ENCODE results near the gene FAM81A.

FAM81A gene

GRCh38 chr15:59539799-59540198 lies 101.8 kb downstream of the FAM81A start:
- DNase-seq (ENCODE audit: low read depth, low spot score) = no peak

- no peak for DNase-seq (ENCODE audit: low read depth, low spot score)
Observed at GRCh38 chr15:59540654-59541053, 102.7 kb downstream of the FAM81A start.

GRCh38 chr15:59541750-59542149 lies 103.8 kb downstream of the FAM81A start:
- no peak for DNase-seq (ENCODE audit: low read depth, low spot score)

- no peak for DNase-seq (ENCODE audit: low read depth, low spot score)
Observed at GRCh38 chr15:59543721-59544547, 105.9 kb downstream of the FAM81A start.

- no peak for DNase-seq (ENCODE audit: low read depth, low spot score)
Observed at GRCh38 chr15:59545573-59545972, 107.6 kb downstream of the FAM81A start.

GRCh38 chr15:59548501-59549226 lies 110.7 kb downstream of the FAM81A start:
- no peak for DNase-seq (ENCODE audit: low read depth, low spot score)

- no peak for DNase-seq (ENCODE audit: low read depth, low spot score)
Observed at GRCh38 chr15:59549301-59550185, 111.6 kb downstream of the FAM81A start.

GRCh38 chr15:59550530-59550929 lies 112.5 kb downstream of the FAM81A start:
- no peak for DNase-seq (ENCODE audit: low read depth, low spot score)

- DNase-seq (ENCODE audit: low read depth, low spot score) = no peak
Observed at GRCh38 chr15:59550956-59551355, 113.0 kb downstream of the FAM81A start.

GRCh38 chr15:59553879-59554735 lies 116.1 kb downstream of the FAM81A start:
- DNase-seq (ENCODE audit: low read depth, low spot score) = peak; percentile 63

GRCh38 chr15:59555696-59556095 lies 117.7 kb downstream of the FAM81A start:
- no peak for DNase-seq (ENCODE audit: low read depth, low spot score)

- DNase-seq (ENCODE audit: low read depth, low spot score) = no peak
Observed at GRCh38 chr15:59556380-59556779, 118.4 kb downstream of the FAM81A start.

- no peak for DNase-seq (ENCODE audit: low read depth, low spot score)
Observed at GRCh38 chr15:59557581-59557980, 119.6 kb downstream of the FAM81A start.

- DNase-seq (ENCODE audit: low read depth, low spot score) = no peak
Observed at GRCh38 chr15:59558851-59559250, 120.9 kb downstream of the FAM81A start.

GRCh38 chr15:59561547-59561946 lies 123.6 kb downstream of the FAM81A start:
- DNase-seq (ENCODE audit: low read depth, low spot score) = no peak

- no peak for DNase-seq (ENCODE audit: low read depth, low spot score)
Observed at GRCh38 chr15:59562448-59563186, 124.6 kb downstream of the FAM81A start.

- no peak for DNase-seq (ENCODE audit: low read depth, low spot score)
Observed at GRCh38 chr15:59565299-59565698, 127.3 kb downstream of the FAM81A start.

- DNase-seq (ENCODE audit: low read depth, low spot score) = no peak
Observed at GRCh38 chr15:59567324-59567723, 129.3 kb downstream of the FAM81A start.

GRCh38 chr15:59569477-59569876 lies 131.5 kb downstream of the FAM81A start:
- DNase-seq (ENCODE audit: low read depth, low spot score) = no peak

GRCh38 chr15:59570315-59570714 lies 132.3 kb downstream of the FAM81A start:
- DNase-seq (ENCODE audit: low read depth, low spot score) = no peak
